H1 (cell line): Measurements from ENCODE around the gene NOS2.
"Not testable (repeated sequence)": the region's sequence is repeated elsewhere in the genome, so short reads cannot be mapped to it uniquely, and the experiment has no call there.

ENCODE experiments used
- ATF3 ChIP-seq: IDR thresholded peaks from 2 replicates; pipeline ENCODE4 v1.6.1; 2011; ENCODE audit warnings: low read depth, mild to moderate bottlenecking, low read length; ENCODE audit not compliant: insufficient read depth
- BRCA1 ChIP-seq: IDR thresholded peaks from 2 replicates; pipeline ENCODE4 v1.6.1; 2012; ENCODE audit warnings: low read depth, low read length, improper control_type of control experiment
- CTCF ChIP-seq, 3 experiments: IDR thresholded peaks; 1 replicate in 2 of 3; 2 replicates in 1 of 3; pipeline versions ENCODE4 v1.5.1 to v1.6.1; 2011; ENCODE audit warnings: low read length in 3 of 3, mild to moderate bottlenecking in 3 of 3, inconsistent platforms in 2 of 3, low read depth in 1 of 3, moderate library complexity in 1 of 3; ENCODE audit not compliant: insufficient read depth in 1 of 3; ENCODE audit errors: control extremely low read depth in 1 of 3
- EP300 ChIP-seq, 2 experiments: IDR thresholded peaks; 1 replicate in 1 of 2; 2 replicates in 1 of 2; pipeline ENCODE4 v1.6.1; 2011 to 2012; ENCODE audit warnings: low read depth in 2 of 2, low read length in 2 of 2, mild to moderate bottlenecking in 2 of 2, borderline replicate concordance in 1 of 2, inconsistent platforms in 1 of 2, moderate library complexity in 1 of 2
- GABPA ChIP-seq: IDR thresholded peaks from 2 replicates; pipeline ENCODE4 v1.6.1; 2011; ENCODE audit warnings: mild to moderate bottlenecking, low read length, moderate library complexity, borderline replicate concordance; ENCODE audit not compliant: insufficient read depth
- HDAC2 ChIP-seq, 2 experiments: fragments of 300-600 bp in 1 of 2; sonication (generic) in 1 of 2; IDR thresholded peaks; 2 replicates each; pipeline ENCODE4 v1.6.1; 2011 to 2012; ENCODE audit warnings: low read depth in 2 of 2, low read length in 2 of 2, mild to moderate bottlenecking in 2 of 2, moderate library complexity in 2 of 2, borderline replicate concordance in 1 of 2, inconsistent platforms in 1 of 2
- JUND ChIP-seq: IDR thresholded peaks from 2 replicates; pipeline ENCODE4 v1.6.1; 2011; ENCODE audit warnings: mild to moderate bottlenecking, improper control_type of control experiment, low read length
- KDM1A ChIP-seq: fragments of 200-600, 300-600 bp; sonication (generic); IDR thresholded peaks from 2 replicates; pipeline ENCODE4 v1.7.1; 2016; ENCODE audit warnings: mild to moderate bottlenecking, low read length, borderline replicate concordance
- POLR2A ChIP-seq, 2 experiments: IDR thresholded peaks; 1 replicate in 1 of 2; 2 replicates in 1 of 2; pipeline ENCODE4 v1.6.1; 2011; ENCODE audit warnings: low read depth in 2 of 2, low read length in 2 of 2, mild to moderate bottlenecking in 2 of 2; ENCODE audit errors: control extremely low read depth in 1 of 2
- RAD21 ChIP-seq, 2 experiments: IDR thresholded peaks in 1 of 2; conservative IDR thresholded peaks in 1 of 2; 2 replicates each; pipeline ENCODE4 v1.6.1; 2011; ENCODE audit warnings: low read depth in 2 of 2, low read length in 2 of 2, improper control_type of control experiment in 1 of 2, inconsistent platforms in 1 of 2, mild to moderate bottlenecking in 1 of 2, moderate library complexity in 1 of 2
- TAF1 ChIP-seq: IDR thresholded peaks from 2 replicates; pipeline ENCODE4 v1.6.1; 2011; ENCODE audit warnings: mild to moderate bottlenecking, low read depth, low read length
- TAF7 ChIP-seq: optimal IDR thresholded peaks from 2 replicates; pipeline ENCODE3; 2011; ENCODE audit warnings: low read depth, mild to moderate bottlenecking, inconsistent platforms, low read length, moderate library complexity, borderline replicate concordance
- TCF12 ChIP-seq: IDR thresholded peaks from 2 replicates; pipeline ENCODE4 v1.6.1; 2011; ENCODE audit warnings: low read depth, mild to moderate bottlenecking, low read length
- USF2 ChIP-seq: IDR thresholded peaks from 2 replicates; pipeline ENCODE4 v1.6.1; 2011; ENCODE audit warnings: low read length, improper control_type of control experiment

GRCh38 chr17:27837769-27838168 lies 37.4 kb upstream of the NOS2 start:
- not testable (repeated sequence) for TF ChIP-seq CTCF (IDR thresholded peaks at IDR 0.05; ENCODE audit: control extremely low read depth in 1 of 3, insufficient read depth in 1 of 3, low read depth in 1 of 3, low read length in 3 of 3); USF2; BRCA1; GABPA; HDAC2 (IDR thresholded peaks at IDR 0.05; ENCODE audit: borderline replicate concordance in 1 of 2, low read depth in 2 of 2, low read length in 2 of 2); POLR2A (IDR thresholded peaks at IDR 0.05; ENCODE audit: control extremely low read depth in 1 of 2, low read depth in 2 of 2, low read length in 2 of 2); JUND; RAD21 (IDR thresholded peaks at IDR 0.05 in 1 of 2, conservative IDR thresholded peaks at IDR 0.05 in 1 of 2; ENCODE audit: low read depth in 2 of 2, low read length in 2 of 2); KDM1A; TAF7; TAF1; EP300 (IDR thresholded peaks at IDR 0.05; ENCODE audit: borderline replicate concordance in 1 of 2, low read depth in 2 of 2, low read length in 2 of 2); TCF12; ATF3
